Common myeloid progenitor, CD34-positive (primary cell): ENCODE measurements around the gene TXNL1.

Source experiments
- CTCF ChIA-PET: fragments of 350-600 bp; sonication (Branson Sonifier 250); formaldehyde crosslinking; loops from one replicate; lab custom pipeline; 2021; ENCODE audit warnings: antibody characterized with exemption; lab: Charles Lee
- POLR2A ChIA-PET: fragments of 350-600 bp; sonication (Branson Sonifier 250); formaldehyde crosslinking; loops from one replicate; lab custom pipeline; 2021; ENCODE audit warnings: antibody characterized with exemption; lab: Charles Lee
- DNase-seq, 3 donors: peaks; one replicate each; pipeline versions ENCODE4 v3.0.0 to v3.0.0-alpha.2; 2013
- H3K27ac ChIP-seq, 2 experiments: 1 replicate in 1 of 2; 2 replicates in 1 of 2; pipeline ENCODE4 v1.7.0; 2013; ENCODE audit warnings: inconsistent platforms in 2 of 2, low read length in 2 of 2, mild to moderate bottlenecking in 2 of 2, low read depth in 1 of 2, moderate library complexity in 1 of 2; ENCODE audit not compliant: severe bottlenecking in 2 of 2, insufficient read depth in 1 of 2, poor library complexity in 1 of 2
- H3K27me3 ChIP-seq, 5 experiments: replicated peaks in 2 of 5; 1 replicate in 3 of 5; 2 replicates in 2 of 5; pipeline versions ENCODE4 v1.6.1 to v1.7.0; 2013; ENCODE audit warnings: low read length in 4 of 5, mild to moderate bottlenecking in 2 of 5, moderate library complexity in 2 of 5, inconsistent platforms in 1 of 5; ENCODE audit not compliant: insufficient read depth in 5 of 5, control insufficient read depth in 4 of 5
- H3K36me3 ChIP-seq, 4 experiments: 1 replicate in 2 of 4; 2 replicates in 2 of 4; pipeline versions ENCODE4 v1.6.1 to v1.7.0; 2013; ENCODE audit warnings: low read length in 3 of 4, control low read depth in 1 of 4, mild to moderate bottlenecking in 1 of 4; ENCODE audit not compliant: control insufficient read depth in 4 of 4, insufficient read depth in 4 of 4
- H3K4me1 ChIP-seq, 4 experiments: 1 replicate in 3 of 4; 2 replicates in 1 of 4; pipeline versions ENCODE4 v1.6.1 to v1.7.1; 2013; ENCODE audit warnings: low read length in 3 of 4, mild to moderate bottlenecking in 3 of 4, control low read depth in 1 of 4, inconsistent platforms in 1 of 4, moderate library complexity in 1 of 4; ENCODE audit not compliant: control insufficient read depth in 4 of 4, insufficient read depth in 4 of 4; ENCODE audit errors: control extremely low read depth in 1 of 4
- H3K4me3 ChIP-seq, 7 experiments: 1 replicate in 4 of 7; 2 replicates in 3 of 7; pipeline versions ENCODE4 v1.5.1 to v1.7.0; 2013; ENCODE audit warnings: mild to moderate bottlenecking in 7 of 7, low read length in 6 of 7, moderate library complexity in 6 of 7, inconsistent platforms in 2 of 7, low read depth in 2 of 7, control low read depth in 1 of 7; ENCODE audit not compliant: insufficient read depth in 4 of 7, control insufficient read depth in 1 of 7; ENCODE audit errors: extremely low read depth in 1 of 7
- H3K9me3 ChIP-seq, 5 experiments: 1 replicate in 4 of 5; 2 replicates in 1 of 5; pipeline versions ENCODE4 v1.6.1 to v1.7.1; 2013; ENCODE audit warnings: low read length in 4 of 5, mild to moderate bottlenecking in 2 of 5, inconsistent platforms in 1 of 5, low read depth in 1 of 5, moderate library complexity in 1 of 5; ENCODE audit not compliant: control insufficient read depth in 4 of 5, insufficient read depth in 2 of 5; ENCODE audit errors: control extremely low read depth in 1 of 5
- WGBS: methylation state at CpG from one replicate; pipeline ENCODE4 v1.1.5; 2013; ENCODE audit not compliant: insufficient coverage; 5-methylcytosine and 5-hydroxymethylcytosine counted together

TXNL1 gene

GRCh38 chr18:56637711-56638231 is 621 bp downstream of the TXNL1 start:
- DNase-seq, result peak in 1 of 3 donors; percentile 28
- ChIA-PET CTCF (interaction anchor here (0.6 to 1.0 kb wide), 3 partner anchors 8 to 23 kb away, joined by 3 to 5 read pairs (median 3); partner anchors contain the start of gene WDR7), POLR2A (interaction anchor here (1.8 kb wide), 1 partner anchor 13 kb away, joined by 7 read pairs; the partner anchor contains the start of gene WDR7)
- Histone ChIP-seq H3K4me3 (peak overlapping the region; percentile 66 to 99 (median 94)), H3K9me3 (no peaks in the 10 kb centered on the region), H3K27ac (peak overlapping the region; percentile 98), H3K4me1 (peaks cover 9 to 26% (median 15%) of the 10 kb centered on the region in 4 experiments), H3K27me3 (no peaks in the 10 kb centered on the region), H3K36me3 (peaks cover 0 to 8% (median 5%) of the 10 kb centered on the region in 4 experiments)
- WGBS, result 0% methylated on average over 13 of the region's 18 CpGs

GRCh38 chr18:56637176-56637575 is 1.2 kb downstream of the TXNL1 start:
- DNase-seq, result no peak
- peak overlapping the region; percentile 98 for H3K27ac ChIP-seq
- H3K4me3 ChIP-seq, result peak overlapping the region in 6 of 7 experiments; percentile 91 to 99 (median 94)
- ChIA-PET CTCF (no interaction called here), POLR2A (no interaction called here)
- H3K36me3 ChIP-seq, result peaks cover 0 to 14% (median 5%) of the 10 kb centered on the region in 4 experiments
- 16% methylated on average over 6 of the region's 8 CpGs for WGBS
- H3K9me3 ChIP-seq, result no peaks in the 10 kb centered on the region
- peaks cover 9 to 26% (median 16%) of the 10 kb centered on the region in 4 experiments for H3K4me1 ChIP-seq
- no peaks in the 10 kb centered on the region for H3K27me3 ChIP-seq

GRCh38 chr18:56635007-56635406 is 3.4 kb downstream of the TXNL1 start:
- ChIA-PET CTCF (no interaction called here), POLR2A (no interaction called here)
- Histone ChIP-seq H3K36me3 (peaks cover 0 to 21% (median 6%) of the 10 kb centered on the region in 4 experiments), H3K27ac (no peak overlapping the region), H3K9me3 (no peaks in the 10 kb centered on the region), H3K4me1 (peaks cover 9 to 26% (median 16%) of the 10 kb centered on the region in 4 experiments), H3K27me3 (no peaks in the 10 kb centered on the region), H3K4me3 (peak overlapping the region in 1 of 7 experiments; percentile 33)
- no peak for DNase-seq
- WGBS, result 90% methylated on average over 3 of the region's 5 CpGs

GRCh38 chr18:56632070-56633022 is 6.0 kb downstream of the TXNL1 start:
- DNase-seq, result peak in 2 of 3 donors; percentile 13 to 56
- Histone ChIP-seq H3K27me3 (no peaks in the 10 kb centered on the region), H3K4me1 (peaks cover 3 to 18% (median 12%) of the 10 kb centered on the region in 4 experiments), H3K9me3 (no peaks in the 10 kb centered on the region), H3K4me3 (no peak overlapping the region), H3K36me3 (peaks cover 0 to 22% (median 8%) of the 10 kb centered on the region in 4 experiments), H3K27ac (peak overlapping the region in 1 of 2 experiments; percentile 29)
- ChIA-PET POLR2A (no interaction called here), CTCF (interaction anchor here (1.0 to 2.0 kb wide), 2 partner anchors 19 to 28 kb away, joined by 3 to 5 read pairs; partner anchors contain the start of gene WDR7)
- 100% methylated on average over 2 of the region's 7 CpGs for WGBS

- H3K4me3 ChIP-seq, result no peak overlapping the region
- no peaks in the 10 kb centered on the region for H3K27me3 ChIP-seq
- POLR2A ChIA-PET, result no interaction called here
- DNase-seq, result no peak
- no peaks in the 10 kb centered on the region for H3K9me3 ChIP-seq
- no peak overlapping the region for H3K27ac ChIP-seq
- CTCF ChIA-PET, result interaction anchor here (0.7 kb wide), 1 partner anchor 53 kb away, joined by 4 read pairs; no protein-coding TSS in a partner anchor
- peaks cover 0 to 3% (median 0%) of the 10 kb centered on the region in 4 experiments for H3K4me1 ChIP-seq
- no CpG with 5 or more reads among the region's 2 CpGs for WGBS
- H3K36me3 ChIP-seq, result peaks cover 3 to 34% (median 14%) of the 10 kb centered on the region in 4 experiments
These were observed 10.4 kb downstream of the TXNL1 start for GRCh38 chr18:56627991-56628390.

- DNase-seq, result no peak
- CTCF ChIA-PET, result interaction anchor here (0.6 kb wide), 1 partner anchor 1203 kb away, joined by 3 read pairs; no protein-coding TSS in a partner anchor
- peaks cover 16 to 64% (median 34%) of the 10 kb centered on the region in 4 experiments for H3K36me3 ChIP-seq
These were observed 22.5 kb downstream of the TXNL1 start for GRCh38 chr18:56615738-56616520.

More at GRCh38 chr18:56615738-56616520, 22.5 kb downstream of the TXNL1 start:
- POLR2A ChIA-PET, result no interaction called here
- Histone ChIP-seq H3K27me3 (no peaks in the 10 kb centered on the region), H3K4me3 (no peak overlapping the region), H3K4me1 (no peaks in the 10 kb centered on the region), H3K27ac (no peak overlapping the region), H3K9me3 (no peaks in the 10 kb centered on the region)
- 64% methylated on average over 4 of the region's 7 CpGs for WGBS
